Gastrocnemius medialis (tissue), 4 donors: ENCODE data around the gene PIGQ. TPM values are rescaled to one million over a fixed set of nuclear protein-coding genes. Genes with fewer than 3 reads are reported as not detected.

Experiments used
- ATAC-seq, 2 donors: fragments of 150-250 bp; one replicate each; pipeline ENCODE4 v1.9.1; 2016
- DNase-seq, 2 donors: peaks; one replicate each; pipeline ENCODE4 v3.0.0-alpha.2; 2019
- H3K27ac ChIP-seq, 4 donors: fragments of 200-600 bp; sonication (generic); 1 replicate in 1 of 4; 2 replicates in 3 of 4; pipeline ENCODE4 v1.5.1; 2016 to 2018; ENCODE audit warnings: mild to moderate bottlenecking in 2 of 4, moderate library complexity in 1 of 4
- H3K27me3 ChIP-seq, 3 donors: fragments of 200-600 bp; sonication (generic) in 2 of 3; 1 replicate in 1 of 3; 2 replicates in 2 of 3; pipeline versions ENCODE4 v1.5.1 to v1.6.0; 2016 to 2019; ENCODE audit warnings: mild to moderate bottlenecking in 1 of 3, moderate library complexity in 1 of 3
- H3K36me3 ChIP-seq, 2 donors: fragments of 200-600 bp; sonication (generic) in 1 of 2; one replicate each; pipeline ENCODE4 v1.5.1; 2017 to 2018
- H3K4me1 ChIP-seq, 2 donors: fragments of 200-600 bp; sonication (generic) in 1 of 2; one replicate each; pipeline ENCODE4 v1.5.1; 2016 to 2017; ENCODE audit warnings: mild to moderate bottlenecking in 2 of 2
- H3K4me3 ChIP-seq, 4 donors: fragments of 200-600 bp; sonication (generic) in 3 of 4; 1 replicate in 1 of 4; 2 replicates in 3 of 4; pipeline ENCODE4 v1.5.1; 2016 to 2019; ENCODE audit warnings: mild to moderate bottlenecking in 2 of 4
- H3K9me3 ChIP-seq, 3 donors: fragments of 200-600 bp; sonication (generic) in 2 of 3; 1 replicate in 1 of 3; 2 replicates in 2 of 3; pipeline ENCODE4 v1.5.1; 2016 to 2019
- POLR2A ChIP-seq, 2 donors: fragments of 450-650 bp; IDR thresholded peaks; one replicate each; pipeline ENCODE4 v1.6.1; 2017; ENCODE audit warnings: antibody characterized with exemption in 2 of 2, mild to moderate bottlenecking in 2 of 2, moderate library complexity in 2 of 2
- in situ Hi-C, 4 donors: fragments of 200-750 bp; cut with MboI; loops; one replicate each; pipeline versions ENCODE4 v1.15.0 to v1.8.0; 2017; ENCODE audit warnings: low sequenced_read_pairs in 4 of 4
- intact Hi-C: fragments of 100-400 bp; cut with DNase I; formaldehyde crosslinking; loops from one replicate; pipeline ENCODE4 v1.15.1; 2023; ENCODE audit warnings: low total_unique reads
- total RNA-seq, 4 donors: library from RNA; depleted of rRNA; stranded (reverse); fragments of >200 nt; gene quantifications; one replicate each; pipeline versions ENCODE4 v1.1.0 to v1.2.3, GENCODE V29; 2016
- TF ChIP-seq, protein P1 (sequence below), 5 experiments: fragments of 450-650 bp in 3 of 5; fragments of 200-600 bp in 2 of 5; sonication (generic) in 2 of 5; IDR thresholded peaks in 4 of 5; conservative IDR thresholded peaks in 1 of 5; 1 replicate in 4 of 5; 2 replicates in 1 of 5; pipeline ENCODE4 v1.5.1; 2016 to 2019; ENCODE audit warnings: antibody characterized with exemption in 5 of 5, mild to moderate bottlenecking in 3 of 5, moderate library complexity in 3 of 5

PIGQ gene
- total RNA-seq, 4 donors from 2014 or later, result 22.2 to 47.3 (median 38.5) TPM

GRCh38 chr16:560204-560700, 9.5 kb upstream of the PIGQ start, which contains the start of gene PRR35:
Gene PRR35 (plus strand): TSS chr16:560394. CDS start chr16:563295, 2,901 bp downstream.
- H3K36me3 ChIP-seq, result no peaks in the 10 kb centered on the region
- ATAC-seq, result no peak
- peaks cover 26 to 33% (median 31%) of the 10 kb centered on the region in 3 donors for H3K27me3 ChIP-seq
- no peak for TF ChIP-seq POLR2A (IDR thresholded peaks at IDR 0.05)
- TF ChIP-seq, protein P1, sequence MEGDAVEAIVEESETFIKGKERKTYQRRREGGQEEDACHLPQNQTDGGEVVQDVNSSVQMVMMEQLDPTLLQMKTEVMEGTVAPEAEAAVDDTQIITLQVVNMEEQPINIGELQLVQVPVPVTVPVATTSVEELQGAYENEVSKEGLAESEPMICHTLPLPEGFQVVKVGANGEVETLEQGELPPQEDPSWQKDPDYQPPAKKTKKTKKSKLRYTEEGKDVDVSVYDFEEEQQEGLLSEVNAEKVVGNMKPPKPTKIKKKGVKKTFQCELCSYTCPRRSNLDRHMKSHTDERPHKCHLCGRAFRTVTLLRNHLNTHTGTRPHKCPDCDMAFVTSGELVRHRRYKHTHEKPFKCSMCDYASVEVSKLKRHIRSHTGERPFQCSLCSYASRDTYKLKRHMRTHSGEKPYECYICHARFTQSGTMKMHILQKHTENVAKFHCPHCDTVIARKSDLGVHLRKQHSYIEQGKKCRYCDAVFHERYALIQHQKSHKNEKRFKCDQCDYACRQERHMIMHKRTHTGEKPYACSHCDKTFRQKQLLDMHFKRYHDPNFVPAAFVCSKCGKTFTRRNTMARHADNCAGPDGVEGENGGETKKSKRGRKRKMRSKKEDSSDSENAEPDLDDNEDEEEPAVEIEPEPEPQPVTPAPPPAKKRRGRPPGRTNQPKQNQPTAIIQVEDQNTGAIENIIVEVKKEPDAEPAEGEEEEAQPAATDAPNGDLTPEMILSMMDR (IDR thresholded peaks at IDR 0.05 in 4 of 5, conservative IDR thresholded peaks at IDR 0.05 in 1 of 5), result no peak
- no peak within 1 kb of the TSS for H3K27ac ChIP-seq
- in situ Hi-C loops, result no loop called here
- intact Hi-C loops, result no loop called here
- no peak within 1 kb of the TSS for H3K4me3 ChIP-seq
- no peak for DNase-seq
- no peaks in the 10 kb centered on the region for H3K9me3 ChIP-seq
- H3K4me1 ChIP-seq, result no peaks in the 10 kb centered on the region

DNA sequence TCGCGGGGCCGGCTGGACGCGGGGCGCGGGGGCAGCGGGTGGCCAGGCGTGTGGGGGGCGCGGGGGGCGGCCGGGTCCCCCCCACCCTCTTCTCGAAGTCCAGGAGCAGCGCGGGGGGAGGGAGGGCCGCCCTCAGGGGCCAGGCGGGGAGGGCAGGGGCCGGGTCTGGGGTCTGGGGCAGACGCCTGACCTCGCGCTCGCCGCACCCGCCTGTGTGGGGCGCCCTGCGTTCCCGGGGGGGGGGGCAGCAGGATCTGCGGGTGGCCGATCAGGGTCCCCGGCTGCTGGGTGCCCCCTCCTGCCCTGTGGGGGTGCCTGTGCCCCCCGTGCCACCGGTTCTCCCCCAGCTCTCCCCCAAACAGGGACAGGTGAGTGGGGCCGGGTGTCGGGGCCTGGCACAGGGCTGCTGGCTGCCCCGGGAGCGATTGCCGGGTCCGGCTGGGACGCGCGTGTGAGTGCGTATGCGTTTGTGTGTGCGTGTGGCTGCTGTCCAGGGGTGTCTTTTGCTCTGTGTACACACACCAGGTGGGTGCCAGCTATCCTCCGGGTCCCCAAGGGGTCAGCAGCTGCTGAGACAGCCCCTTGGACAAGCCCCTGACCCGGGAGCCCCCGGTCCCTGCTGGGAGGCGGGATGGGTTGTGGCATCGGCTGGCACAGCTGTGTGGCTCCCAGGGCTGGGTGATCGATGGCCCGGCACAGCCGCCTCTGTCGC, 8.9 kb upstream of the PIGQ start:
- no peak for TF ChIP-seq POLR2A (IDR thresholded peaks at IDR 0.05)
- TF ChIP-seq, protein P1 (IDR thresholded peaks at IDR 0.05 in 4 of 5, conservative IDR thresholded peaks at IDR 0.05 in 1 of 5), result no peak
- Histone ChIP-seq H3K4me1 (no peaks in the 10 kb centered on the region), H3K27ac (no peak overlapping the region), H3K4me3 (no peak overlapping the region), H3K27me3 (peaks cover 26 to 33% (median 31%) of the 10 kb centered on the region in 3 donors), H3K36me3 (no peaks in the 10 kb centered on the region), H3K9me3 (no peaks in the 10 kb centered on the region)
- in situ Hi-C loops, result no loop called here
- no peak for DNase-seq
- intact Hi-C loops, result no loop called here
- no peak for ATAC-seq

GRCh38 chr16:561413-561794, 8.4 kb upstream of the PIGQ start:
- Histone ChIP-seq H3K27ac (no peak overlapping the region), H3K36me3 (no peaks in the 10 kb centered on the region), H3K4me1 (peaks cover under 1 to 4% of the 10 kb centered on the region in 2 donors), H3K4me3 (no peak overlapping the region), H3K9me3 (no peaks in the 10 kb centered on the region), H3K27me3 (peaks cover 26 to 33% (median 31%) of the 10 kb centered on the region in 3 donors)
- intact Hi-C loops (no loop called here), in situ Hi-C loops (no loop called here)
- DNase-seq, result no peak
- no peak for TF ChIP-seq POLR2A (IDR thresholded peaks at IDR 0.05)
- TF ChIP-seq, protein P1 (IDR thresholded peaks at IDR 0.05 in 4 of 5, conservative IDR thresholded peaks at IDR 0.05 in 1 of 5), result no peak
- no peak for ATAC-seq

GRCh38 chr16:561957-562938, 7.5 kb upstream of the PIGQ start:
- Histone ChIP-seq H3K36me3 (no peaks in the 10 kb centered on the region), H3K27me3 (peaks cover 26 to 33% (median 31%) of the 10 kb centered on the region in 3 donors), H3K9me3 (no peaks in the 10 kb centered on the region), H3K4me1 (peaks cover 9 to 11% of the 10 kb centered on the region in 2 donors), H3K4me3 (no peak overlapping the region), H3K27ac (no peak overlapping the region)
- in situ Hi-C loops, result no loop called here
- intact Hi-C loops, result no loop called here
- no peak for TF ChIP-seq POLR2A (IDR thresholded peaks at IDR 0.05)
- TF ChIP-seq, protein P1 (IDR thresholded peaks at IDR 0.05 in 4 of 5, conservative IDR thresholded peaks at IDR 0.05 in 1 of 5), result no peak
- DNase-seq, result no peak
- no peak for ATAC-seq
